ENCODE measurements around the gene HOOK2. TPM values are rescaled to one million over a fixed set of nuclear protein-coding genes. Genes with fewer than 3 reads are reported as not detected.
A peak's percentile ranks its signal among the peaks of the same experiment; 100 is the strongest.
"Not testable (repeated sequence)": the region's sequence is repeated elsewhere in the genome, so short reads cannot be mapped to it uniquely, and the experiment has no call there.

Gene HOOK2
- total RNA-seq = 58.1 TPM
- 41.8 TPM for polyA plus RNA-seq (ENCODE audit: insufficient read depth, low read depth, low replicate concordance)
- long read RNA-seq, donor 1, partial matches to known transcripts = 0 of 5 reads
- long read RNA-seq, donor 1, other reads (novel, unspliced or antisense) = 0 of 5 reads
- long read RNA-seq, donor 2, transcript HOOK2-210 (3 exons, 890 nt) = major isoform, 7 of 46 reads
- long read RNA-seq, donor 2, partial matches to known transcripts = 16 of 46 reads
- long read RNA-seq, donor 2, other reads (novel, unspliced or antisense) = 18 of 46 reads
- long read RNA-seq, donor 3, transcript HOOK2-210 (3 exons, 890 nt) = major isoform, 5 of 1,094 reads
- long read RNA-seq, donor 3, partial matches to known transcripts = 704 of 1,094 reads
- long read RNA-seq, donor 3, other reads (novel, unspliced or antisense) = 380 of 1,094 reads
- long read RNA-seq, donor 4, transcript HOOK2-210 (3 exons, 890 nt) = major isoform, 5 of 46 reads
- long read RNA-seq, donor 4, partial matches to known transcripts = 12 of 46 reads
- long read RNA-seq, donor 4, other reads (novel, unspliced or antisense) = 22 of 46 reads
- long read RNA-seq, donor 5 = 0 reads
- long read RNA-seq, donor 6, partial matches to known transcripts = 23 of 24 reads
- long read RNA-seq, donor 6, other reads (novel, unspliced or antisense) = 0 of 24 reads
- long read RNA-seq, donor 7, transcript HOOK2-210 (3 exons, 890 nt) = minor isoform, 7 of 96 reads
- long read RNA-seq, donor 7, transcript HOOK2-201 (22 exons, 2,603 nt) = major isoform, 34 of 96 reads
- long read RNA-seq, donor 7, partial matches to known transcripts = 9 of 96 reads
- long read RNA-seq, donor 7, other reads (novel, unspliced or antisense) = 44 of 96 reads
- long read RNA-seq, donor 8, partial matches to known transcripts = 0 of 6 reads
- long read RNA-seq, donor 8, other reads (novel, unspliced or antisense) = 0 of 6 reads
- long read RNA-seq, donor 9, partial matches to known transcripts = 0 of 3 reads
- long read RNA-seq, donor 9, other reads (novel, unspliced or antisense) = 0 of 3 reads
- long read RNA-seq, donor 10, transcript HOOK2-210 (3 exons, 890 nt) = major isoform, 7 of 232 reads
- long read RNA-seq, donor 10, partial matches to known transcripts = 220 of 232 reads
- long read RNA-seq, donor 10, other reads (novel, unspliced or antisense) = 0 of 232 reads

- no peaks in the 10 kb centered on the region for H3K9me3 ChIP-seq (ENCODE audit: control insufficient read depth in 2 of 3, insufficient read depth in 1 of 3, low read length in 3 of 3)
- FAIRE-seq (no peak), DNase-seq (peak; percentile 90 to 99 (median 93))
- H3K4me3 ChIP-seq (ENCODE audit: low read length in 3 of 3) = peak within 1 kb of the TSS; percentile 37 to 75 (median 57)
- H3K9ac ChIP-seq (ENCODE audit: low read length in 3 of 3) = peak within 1 kb of the TSS in 2 of 3 donors; percentile 39 to 88
- H3K27me3 ChIP-seq (ENCODE audit: control insufficient read depth, insufficient read depth, low read length) = no peaks in the 10 kb centered on the region
- peaks cover 0 to 17% (median 4%) of the 10 kb centered on the region in 3 donors for H3K4me1 ChIP-seq (ENCODE audit: control insufficient read depth in 2 of 3, insufficient read depth in 2 of 3, low read depth in 1 of 3, low read length in 3 of 3)
- no peak for TF ChIP-seq CTCF (IDR thresholded peaks at IDR 0.05; ENCODE audit: borderline replicate concordance, extremely low read depth, insufficient read depth)
- peak within 1 kb of the TSS; percentile 91 to 99 for H3K27ac ChIP-seq (ENCODE audit: low read depth in 2 of 2, low read length in 2 of 2)
- intact Hi-C loops (cut with DNase I) = no loop called here
- H3K36me3 ChIP-seq (ENCODE audit: control insufficient read depth in 2 of 3, insufficient read depth in 3 of 3, low read length in 3 of 3) = peaks cover 0 to 4% (median 0%) of the 10 kb centered on the region in 3 donors
Measured at GRCh38 chr19:12774588-12775555, at the start of gene HOOK2. TSS of gene HOOK2 (minus strand) at chr19:12775552. CDS start at chr19:12775449, 103 bp downstream.

GRCh38 chr19:12821761-12822160 is 46.4 kb upstream of the HOOK2 start:
- DNase-seq (no peak), FAIRE-seq (no peak)
- Histone ChIP-seq H3K4me1 (ENCODE audit: control insufficient read depth in 2 of 3, insufficient read depth in 2 of 3, low read depth in 1 of 3, low read length in 3 of 3) (no peaks in the 10 kb centered on the region), H3K9ac (ENCODE audit: low read length in 3 of 3) (no peak overlapping the region), H3K27ac (ENCODE audit: low read depth in 2 of 2, low read length in 2 of 2) (no peak overlapping the region), H3K4me3 (ENCODE audit: low read length in 3 of 3) (no peak overlapping the region), H3K27me3 (ENCODE audit: control insufficient read depth, insufficient read depth, low read length) (no peaks in the 10 kb centered on the region), H3K36me3 (ENCODE audit: control insufficient read depth in 2 of 3, insufficient read depth in 3 of 3, low read length in 3 of 3) (no peaks in the 10 kb centered on the region), H3K9me3 (ENCODE audit: control insufficient read depth in 2 of 3, insufficient read depth in 1 of 3, low read length in 3 of 3) (no peaks in the 10 kb centered on the region)
- intact Hi-C loops (cut with DNase I) = no loop called here
- TF ChIP-seq CTCF (IDR thresholded peaks at IDR 0.05; ENCODE audit: borderline replicate concordance, extremely low read depth, insufficient read depth) = no peak

- H3K27ac ChIP-seq (ENCODE audit: low read depth in 2 of 2, low read length in 2 of 2); H3K27me3 ChIP-seq (ENCODE audit: control insufficient read depth, insufficient read depth, low read length); H3K9me3 ChIP-seq (ENCODE audit: control insufficient read depth in 2 of 3, insufficient read depth in 1 of 3, low read length in 3 of 3); intact Hi-C loops (cut with DNase I); DNase-seq; H3K9ac ChIP-seq (ENCODE audit: low read length in 3 of 3); FAIRE-seq; H3K4me3 ChIP-seq (ENCODE audit: low read length in 3 of 3); H3K36me3 ChIP-seq (ENCODE audit: control insufficient read depth in 2 of 3, insufficient read depth in 3 of 3, low read length in 3 of 3); H3K4me1 ChIP-seq (ENCODE audit: control insufficient read depth in 2 of 3, insufficient read depth in 2 of 3, low read depth in 1 of 3, low read length in 3 of 3): not testable (repeated sequence)
Measured at GRCh38 chr19:12817810-12818209, 42.5 kb upstream of the HOOK2 start.

- H3K4me3 ChIP-seq (ENCODE audit: low read length in 3 of 3); H3K36me3 ChIP-seq (ENCODE audit: control insufficient read depth in 2 of 3, insufficient read depth in 3 of 3, low read length in 3 of 3); H3K9ac ChIP-seq (ENCODE audit: low read length in 3 of 3); FAIRE-seq; intact Hi-C loops (cut with DNase I); H3K27ac ChIP-seq (ENCODE audit: low read depth in 2 of 2, low read length in 2 of 2); DNase-seq; H3K9me3 ChIP-seq (ENCODE audit: control insufficient read depth in 2 of 3, insufficient read depth in 1 of 3, low read length in 3 of 3); H3K4me1 ChIP-seq (ENCODE audit: control insufficient read depth in 2 of 3, insufficient read depth in 2 of 3, low read depth in 1 of 3, low read length in 3 of 3); H3K27me3 ChIP-seq (ENCODE audit: control insufficient read depth, insufficient read depth, low read length): not testable (repeated sequence)
Measured at GRCh38 chr19:12817188-12817587, 41.8 kb upstream of the HOOK2 start.
